Stimulated activated CD8-positive, alpha-beta memory T cell treated with anti-CD3 and anti-CD28 coated beads, Interleukin-15, amount 100 ng/mL, for 48 hours (primary cell): ENCODE data around the gene PRKG1.

Experiments used
- DNase-seq, 2 donors: peaks; one replicate each; pipeline ENCODE4 v3.0.0-alpha.2; 2020; ENCODE audit warnings: low read depth in 2 of 2

PRKG1 gene

DNA sequence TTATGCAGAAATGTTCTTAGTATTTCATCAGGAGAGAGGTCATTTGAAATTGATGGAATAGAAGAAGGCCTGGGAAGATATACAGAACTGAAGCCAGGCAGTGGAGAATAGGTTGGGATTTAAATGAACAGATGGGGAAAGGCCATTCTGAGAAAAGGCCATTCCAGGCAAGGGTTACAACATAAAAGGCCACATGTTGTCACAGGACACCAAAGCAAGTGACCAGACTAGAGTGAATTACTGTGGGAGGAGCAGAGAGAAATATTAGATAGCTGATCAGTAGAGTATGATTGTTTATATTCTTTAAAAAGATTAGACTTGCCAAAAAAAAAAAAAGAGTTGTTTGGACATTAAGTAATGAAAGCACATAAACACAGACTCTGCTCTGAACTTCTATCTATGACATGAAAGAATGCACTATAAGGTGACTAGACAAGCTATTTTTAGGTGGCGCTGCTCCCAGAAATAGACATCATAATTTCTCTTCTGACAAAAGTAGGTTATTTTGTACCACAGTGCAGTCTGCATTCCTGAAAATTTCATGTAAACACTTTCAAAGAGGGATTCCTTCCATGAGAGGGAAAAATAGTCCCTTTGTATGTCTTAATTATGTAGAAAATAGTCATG, 1184.6 kb downstream of the PRKG1 start:
- no peak for DNase-seq

DNA sequence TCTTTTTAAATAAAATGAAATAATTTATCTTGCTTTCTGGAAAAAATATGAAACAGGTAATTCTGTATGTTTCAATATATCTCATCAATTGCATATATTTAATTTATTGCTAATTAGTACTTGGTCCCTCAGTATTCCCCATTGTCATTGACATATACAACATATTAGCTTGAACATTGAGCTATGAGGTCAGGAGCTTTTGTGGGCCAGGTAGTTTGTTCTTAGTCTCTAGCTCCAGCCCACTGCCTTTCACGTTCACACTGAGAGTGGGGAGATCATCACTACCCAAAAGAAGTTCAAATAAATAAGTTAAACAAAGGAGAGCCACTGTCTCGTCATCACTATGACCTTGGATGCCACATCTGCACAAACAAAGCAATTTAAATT, 1185.1 kb downstream of the PRKG1 start:
- DNase-seq = no peak

DNA sequence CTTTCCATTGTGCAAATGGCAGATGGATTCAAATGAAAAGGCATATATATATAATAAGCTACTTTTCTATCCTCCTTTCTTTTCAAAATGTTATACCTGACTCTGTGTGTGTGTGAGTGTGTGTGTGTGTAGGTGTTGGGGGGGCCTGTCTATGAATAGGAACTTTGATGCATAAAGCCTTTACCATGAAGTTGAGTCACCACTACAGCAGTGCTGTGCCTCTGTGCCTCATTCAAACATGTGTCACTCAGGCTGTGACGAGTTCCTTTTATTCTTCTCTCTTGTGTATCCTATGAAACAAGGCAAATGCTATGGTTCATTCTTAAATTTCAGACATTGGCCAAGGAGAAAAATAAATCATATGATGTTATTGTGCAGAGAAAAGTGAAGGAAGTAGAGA, 1187.1 kb downstream of the PRKG1 start:
- no peak for DNase-seq

DNA sequence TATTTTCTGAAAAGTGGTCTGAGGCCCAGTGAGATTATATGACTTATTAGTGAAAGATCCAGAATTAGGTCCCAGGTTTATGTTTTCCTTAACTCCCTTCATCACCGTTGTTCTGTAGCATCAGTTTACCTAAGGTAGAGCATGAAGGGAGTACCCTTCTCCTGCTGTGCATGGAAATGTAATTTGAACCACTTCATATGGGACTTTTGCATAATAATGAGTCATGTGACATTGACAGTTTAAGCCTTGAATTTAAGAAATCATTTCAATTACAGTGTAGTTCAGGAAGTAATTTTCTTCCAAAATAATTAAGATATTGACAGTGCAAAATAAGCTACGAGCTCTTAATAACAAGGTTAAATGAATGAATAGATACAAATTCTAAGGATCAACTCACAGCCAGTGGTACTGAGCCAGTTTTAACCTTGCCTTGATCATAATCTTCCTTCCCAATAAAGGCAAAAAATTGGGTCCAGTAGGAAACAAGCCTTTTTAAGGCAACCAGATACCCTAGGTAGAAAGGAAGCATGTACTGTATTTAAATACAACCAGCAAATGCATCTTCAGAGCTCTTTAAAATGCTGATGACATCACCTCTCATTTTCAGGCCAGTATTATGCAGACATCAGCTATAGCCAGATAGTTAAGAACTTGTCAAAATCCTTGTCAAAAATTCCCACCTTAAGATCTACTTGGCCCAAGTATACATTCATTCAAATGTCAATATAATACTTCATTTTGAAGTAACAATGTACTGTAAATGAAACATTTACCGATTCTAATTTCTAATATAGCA, 1191.0 kb downstream of the PRKG1 start:
- no peak for DNase-seq

DNA sequence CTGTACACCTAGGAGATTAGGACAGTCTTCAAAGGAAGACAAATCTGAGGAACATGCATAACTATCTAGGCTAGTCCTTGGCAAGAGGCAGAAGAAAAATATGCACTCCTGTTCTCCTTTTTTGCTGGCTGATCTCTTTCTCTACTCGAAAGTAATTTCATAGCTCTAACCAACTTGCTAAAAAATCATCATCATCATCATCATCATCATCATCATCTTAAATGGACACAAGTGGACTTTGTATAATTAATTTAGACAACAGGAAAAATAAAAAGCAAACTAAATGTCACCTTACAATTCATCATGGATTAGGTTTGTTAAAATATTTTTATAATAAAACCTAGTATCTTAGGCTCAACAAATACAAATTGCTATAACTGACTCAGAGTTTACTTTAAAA, 1192.6 kb downstream of the PRKG1 start:
- no peak for DNase-seq

GRCh38 chr10:52268790-52269189, 1194.5 kb downstream of the PRKG1 start:
- no peak for DNase-seq

- no peak for DNase-seq
Measured at GRCh38 chr10:52269233-52269632, 1194.9 kb downstream of the PRKG1 start.

- no peak for DNase-seq
Measured at GRCh38 chr10:52276163-52276562, 1201.9 kb downstream of the PRKG1 start.

DNA sequence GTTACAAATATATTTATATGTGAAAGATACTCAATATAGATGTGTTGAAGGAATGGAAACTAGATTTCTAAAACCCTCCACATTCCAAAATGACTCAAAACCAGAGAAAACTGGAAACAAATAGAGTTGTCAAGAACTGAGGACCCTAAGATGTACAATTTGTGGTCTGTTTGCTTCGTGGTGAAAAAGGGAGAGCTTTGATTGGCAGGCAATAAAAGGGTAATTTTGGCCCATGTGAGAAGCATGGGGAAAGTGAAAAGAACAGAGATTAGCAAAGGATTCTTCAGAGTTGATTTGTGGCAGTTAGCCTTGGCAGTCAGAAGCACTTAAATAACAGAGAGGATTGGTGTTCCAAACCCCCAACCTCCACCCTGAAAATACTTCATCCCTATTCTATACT, 1202.7 kb downstream of the PRKG1 start:
- DNase-seq = no peak

DNA sequence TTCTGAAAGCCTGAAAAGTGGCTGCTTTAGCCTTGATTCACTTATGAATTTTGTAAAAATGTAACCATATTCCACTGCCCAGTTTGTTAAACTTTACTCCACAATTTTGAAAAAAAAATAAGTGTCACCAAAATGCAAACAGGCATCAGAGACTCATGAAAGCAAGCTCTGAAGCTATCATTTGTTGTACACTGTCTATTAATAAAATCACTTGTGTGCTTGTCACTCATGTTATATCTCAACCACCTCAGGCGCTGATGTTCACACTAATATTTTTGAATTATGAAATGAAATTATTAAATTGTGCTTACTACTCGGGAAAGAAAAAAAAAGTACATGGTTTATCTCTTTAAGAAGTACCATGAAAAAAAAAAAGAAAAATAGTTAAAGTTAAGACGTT, 1205.3 kb downstream of the PRKG1 start:
- no peak for DNase-seq

DNA sequence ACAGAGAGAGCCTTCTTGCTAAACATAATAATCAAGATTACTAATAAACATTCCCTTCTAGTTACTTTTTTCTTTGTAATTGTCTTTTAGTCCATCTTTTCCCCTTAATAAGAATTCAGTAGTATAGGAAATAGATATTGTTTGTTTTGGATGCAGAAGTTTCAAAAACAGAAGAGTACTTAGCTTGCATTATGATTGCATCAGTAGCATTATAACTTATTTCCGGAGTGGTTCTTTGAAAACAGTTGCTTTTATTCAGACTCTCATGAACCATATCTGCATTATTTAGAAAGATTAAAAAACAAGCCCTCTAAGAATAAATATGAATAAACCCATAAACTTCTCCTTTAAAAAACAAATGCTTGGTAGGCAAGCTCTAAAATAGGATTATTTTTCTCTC, 1205.8 kb downstream of the PRKG1 start:
- no peak for DNase-seq

GRCh38 chr10:52283174-52283573, 1208.9 kb downstream of the PRKG1 start:
- DNase-seq = no peak

DNA sequence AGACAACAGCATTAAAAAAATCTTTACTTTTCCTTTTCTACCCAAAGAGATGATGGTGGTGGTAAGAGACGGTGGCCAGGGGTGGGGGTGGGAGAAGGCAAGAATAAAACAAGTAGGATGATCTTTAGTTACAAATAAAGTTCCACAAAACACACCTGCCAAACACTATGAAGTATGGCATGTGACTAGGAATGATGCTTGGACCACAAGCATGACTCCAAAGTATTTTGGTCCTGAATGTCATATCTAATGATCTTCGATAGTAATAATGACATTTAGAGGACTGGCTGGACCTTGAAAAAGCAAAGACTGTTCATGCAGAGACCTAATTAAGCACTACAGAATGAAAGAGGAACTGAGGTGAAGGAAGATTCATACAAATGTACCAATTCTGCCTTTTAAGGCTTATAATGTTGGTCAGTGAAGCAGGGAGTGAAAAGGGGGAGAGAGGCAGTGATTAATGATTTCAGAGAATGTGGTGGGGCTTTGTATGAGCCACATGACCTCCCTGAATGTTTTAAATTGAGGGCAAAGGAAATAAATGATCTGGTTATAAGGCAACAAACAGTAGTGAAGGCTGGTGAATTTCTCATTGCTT, 1210.2 kb downstream of the PRKG1 start:
- DNase-seq = no peak

DNA sequence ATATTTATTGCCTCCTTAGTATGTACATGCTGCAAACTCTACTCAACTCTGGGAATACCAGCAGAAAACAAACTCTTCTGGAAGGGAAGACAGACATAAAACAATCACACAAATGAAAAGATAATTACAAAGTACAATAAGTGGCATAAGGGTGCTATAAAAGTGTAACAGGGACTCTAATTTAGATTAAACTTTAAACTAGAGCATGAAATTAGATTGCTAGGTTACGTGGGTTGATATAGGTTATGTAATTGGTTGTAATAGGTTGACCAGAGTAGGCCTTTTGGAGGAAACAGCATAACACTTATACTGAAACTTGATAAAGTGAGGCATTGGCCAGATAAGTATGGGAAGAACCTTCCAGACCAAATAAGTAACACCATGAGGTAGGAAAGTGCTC, 1213.6 kb downstream of the PRKG1 start:
- DNase-seq = no peak

GRCh38 chr10:52297747-52298146, 1223.5 kb downstream of the PRKG1 start:
- no peak for DNase-seq

GRCh38 chr10:52300599-52301277, 1226.5 kb downstream of the PRKG1 start:
- no peak for DNase-seq

- DNase-seq = no peak
Measured at GRCh38 chr10:52308251-52309031, 1234.2 kb downstream of the PRKG1 start.

- DNase-seq = no peak
Measured at GRCh38 chr10:52312942-52313255, 1238.6 kb downstream of the PRKG1 start.

GRCh38 chr10:52313256-52313932, 1239.1 kb downstream of the PRKG1 start:
- no peak for DNase-seq

DNA sequence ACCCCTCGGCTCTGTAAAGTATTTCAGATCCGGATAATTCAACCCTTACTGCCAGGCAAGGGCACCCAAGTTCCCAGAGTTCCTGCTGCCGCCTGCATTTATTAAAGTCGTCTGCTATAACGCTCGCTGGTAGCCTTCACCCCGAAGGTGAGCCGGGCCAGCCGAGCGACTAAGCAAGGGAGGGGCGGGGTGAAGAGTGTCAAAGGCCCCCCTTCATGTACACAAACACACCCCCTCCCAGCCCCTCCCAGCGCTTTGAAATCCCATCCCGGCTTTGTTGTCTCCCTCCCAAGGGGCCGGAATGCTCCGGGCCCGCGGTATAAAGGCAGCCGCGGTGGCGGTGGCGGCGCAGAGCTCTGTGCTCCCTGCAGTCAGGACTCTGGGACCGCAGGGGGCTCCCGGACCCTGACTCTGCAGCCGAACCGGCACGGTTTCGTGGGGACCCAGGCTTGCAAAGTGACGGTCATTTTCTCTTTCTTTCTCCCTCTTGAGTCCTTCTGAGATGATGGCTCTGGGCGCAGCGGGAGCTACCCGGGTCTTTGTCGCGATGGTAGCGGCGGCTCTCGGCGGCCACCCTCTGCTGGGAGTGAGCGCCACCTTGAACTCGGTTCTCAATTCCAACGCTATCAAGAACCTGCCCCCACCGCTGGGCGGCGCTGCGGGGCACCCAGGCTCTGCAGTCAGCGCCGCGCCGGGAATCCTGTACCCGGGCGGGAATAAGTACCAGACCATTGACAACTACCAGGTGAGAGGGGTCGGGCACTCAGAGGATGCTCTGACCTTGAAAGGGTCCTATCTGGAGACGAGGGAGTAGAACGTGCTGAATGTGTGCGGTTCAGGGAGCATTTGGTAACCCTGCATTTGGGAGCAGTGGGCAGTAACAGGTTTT, 1239.9 kb downstream of the PRKG1 start, which contains the start of gene DKK1:
DKK1 (plus strand) TSS at position 349 of the 889 bp plus-strand sequence; CDS start at position 503, 154 bp downstream.
- peak in 1 of 2 donors; percentile 2 for DNase-seq
